HG02642 (cell line): ENCODE data around the gene MSN.
"Not testable (repeated sequence)": the region's sequence is repeated elsewhere in the genome, so short reads cannot be mapped to it uniquely, and the experiment has no call there.

ENCODE experiments used
- ATAC-seq: cut with Tn5 transposase; IDR thresholded peaks from one replicate; pipeline ENCODE4 v1.9.1; 2021; ENCODE audit warnings: mild to moderate bottlenecking; ENCODE audit not compliant: unreplicated experiment, poor library complexity

The MSN gene

GRCh38 chrX:65667503-65668376, at the start of gene MSN:
Gene MSN (plus strand): TSS chrX:65667654. CDS start chrX:65667842, 188 bp downstream.
- peak; percentile 84 for ATAC-seq

- not testable (repeated sequence) for ATAC-seq
These were observed 47.3 kb upstream of the MSN start for GRCh38 chrX:65620096-65620705.

- ATAC-seq = no peak
These were observed 36.7 kb upstream of the MSN start for GRCh38 chrX:65630771-65631170.

- ATAC-seq = no peak
These were observed 33.6 kb upstream of the MSN start for GRCh38 chrX:65633826-65634225.

- ATAC-seq = no peak
These were observed 32.7 kb upstream of the MSN start for GRCh38 chrX:65634732-65635131.

- ATAC-seq = no peak
These were observed 32.1 kb upstream of the MSN start for GRCh38 chrX:65635378-65635777.

GRCh38 chrX:65635822-65636221, 31.6 kb upstream of the MSN start:
- no peak for ATAC-seq

GRCh38 chrX:65636261-65636660, 31.2 kb upstream of the MSN start:
- not testable (repeated sequence) for ATAC-seq

GRCh38 chrX:65637335-65637734, 30.1 kb upstream of the MSN start:
- no peak for ATAC-seq

GRCh38 chrX:65642914-65643491, 24.5 kb upstream of the MSN start:
- ATAC-seq = no peak

- no peak for ATAC-seq
These were observed 23.9 kb upstream of the MSN start for GRCh38 chrX:65643531-65644052.

- ATAC-seq = no peak
These were observed 22.7 kb upstream of the MSN start for GRCh38 chrX:65644621-65645289.

- no peak for ATAC-seq
These were observed 19.7 kb upstream of the MSN start for GRCh38 chrX:65647801-65648200.

- ATAC-seq = no peak
These were observed 15.4 kb upstream of the MSN start for GRCh38 chrX:65652098-65652497.

GRCh38 chrX:65657009-65657441, 10.4 kb upstream of the MSN start:
- ATAC-seq = not testable (repeated sequence)

GRCh38 chrX:65657659-65658058, 9.8 kb upstream of the MSN start:
- ATAC-seq = no peak

GRCh38 chrX:65658229-65658628, 9.2 kb upstream of the MSN start:
- no peak for ATAC-seq

GRCh38 chrX:65667157-65667502, 324 bp upstream of the MSN start:
- ATAC-seq = peak; percentile 32

- peak; percentile 40 for ATAC-seq
These were observed 1.2 kb downstream of the MSN start for GRCh38 chrX:65668377-65669310.

GRCh38 chrX:65671286-65671685, 3.8 kb downstream of the MSN start:
- ATAC-seq = no peak
